Stimulated activated CD4-positive, alpha-beta T cell treated with anti-CD3 and anti-CD28 coated beads, Interleukin-15, amount 100 ng/mL, for 1 hour (primary cell): Measurements from ENCODE around the gene CCDC70.

Experiments
- DNase-seq, 2 donors: peaks; one replicate each; pipeline ENCODE4 v3.0.0-alpha.2; 2020; ENCODE audit warnings: low read depth in 1 of 2, low spot score in 1 of 2

Gene CCDC70

DNA sequence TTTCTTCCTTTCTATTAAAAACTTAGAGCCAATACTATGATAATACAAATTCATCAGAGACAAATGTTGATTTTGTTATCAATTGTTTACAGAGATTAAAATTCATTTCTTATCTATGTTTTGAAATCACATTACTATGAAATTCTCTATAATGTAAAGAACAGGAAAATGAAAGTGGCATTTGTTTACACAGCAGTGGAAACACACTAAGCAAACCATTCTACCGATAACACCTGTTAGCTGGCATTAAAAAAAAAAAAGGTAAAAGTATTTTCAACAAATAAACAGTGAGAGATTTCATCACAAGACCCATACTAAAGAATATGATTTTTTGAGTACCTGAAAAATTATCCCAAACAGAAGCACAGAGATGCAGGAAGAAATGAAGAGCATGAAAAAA lies 4.8 kb upstream of the CCDC70 start:
- DNase-seq: no peak

GRCh38 chr13:51858433-51859247 lies 3.1 kb upstream of the CCDC70 start:
- no peak for DNase-seq

- DNase-seq: no peak
These were observed 1.2 kb downstream of the CCDC70 start for GRCh38 chr13:51862957-51863356.

- DNase-seq: no peak
These were observed 4.1 kb downstream of the CCDC70 start for GRCh38 chr13:51865838-51866237.

DNA sequence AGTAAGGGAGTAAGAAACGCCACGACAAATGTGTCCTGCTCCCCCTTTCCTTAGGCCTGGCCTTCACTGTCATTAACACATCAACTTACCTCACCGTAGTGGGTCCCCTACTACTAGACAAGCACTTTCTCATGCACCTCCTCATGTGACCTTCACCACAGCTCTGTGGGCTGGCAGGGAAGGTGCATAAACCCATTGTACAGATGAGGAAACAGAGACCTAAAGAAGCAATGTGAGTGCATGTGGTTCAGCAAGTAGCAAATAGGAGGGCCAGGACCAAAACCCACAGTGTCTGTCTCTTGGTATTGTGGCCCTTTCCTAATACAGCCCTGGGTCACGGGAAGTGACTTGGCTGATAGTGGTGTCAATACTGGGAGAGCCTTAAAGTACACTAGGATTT lies 5.3 kb downstream of the CCDC70 start:
- DNase-seq: no peak

DNA sequence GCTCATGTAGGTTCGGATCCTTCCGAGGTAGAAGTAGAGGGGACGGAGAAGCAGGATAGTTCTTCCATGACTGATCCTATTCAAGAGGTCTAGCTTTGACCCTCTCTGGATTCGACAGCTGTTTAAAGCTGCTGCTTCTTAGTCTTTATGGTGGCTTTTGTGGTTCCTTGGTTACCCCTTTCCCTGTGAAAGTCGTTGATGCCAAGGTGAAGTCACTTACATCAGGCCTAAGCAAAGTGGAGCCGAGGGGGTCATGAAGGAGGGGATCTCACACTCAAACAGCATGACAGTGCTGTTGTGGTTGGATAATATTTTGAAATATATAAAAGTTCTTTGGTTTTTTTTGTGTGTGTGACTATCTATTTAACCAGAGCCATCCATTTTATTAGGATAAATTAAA lies 8.1 kb downstream of the CCDC70 start:
- DNase-seq: no peak

DNA sequence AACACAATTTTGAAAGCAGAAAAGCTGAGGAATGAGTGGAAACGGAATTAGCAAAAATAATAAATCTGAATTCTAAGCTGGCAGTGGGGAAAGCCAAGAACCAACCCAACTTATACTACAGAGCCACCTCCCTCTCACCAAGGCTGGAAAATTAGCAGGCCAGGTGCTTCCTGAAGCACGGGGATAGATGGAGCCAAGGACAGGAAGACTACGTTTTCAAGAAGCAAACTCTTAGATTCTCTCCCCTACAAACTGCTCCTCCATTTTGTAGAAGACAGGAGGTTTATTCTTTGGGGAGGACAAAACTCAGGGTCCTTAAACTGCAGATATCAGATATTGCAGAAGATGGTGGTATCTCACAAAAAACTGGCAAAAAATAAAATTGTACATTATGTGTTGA lies 8.8 kb downstream of the CCDC70 start:
- no peak for DNase-seq

- DNase-seq: no peak
These were observed 11.5 kb downstream of the CCDC70 start for GRCh38 chr13:51873117-51873798.

DNA sequence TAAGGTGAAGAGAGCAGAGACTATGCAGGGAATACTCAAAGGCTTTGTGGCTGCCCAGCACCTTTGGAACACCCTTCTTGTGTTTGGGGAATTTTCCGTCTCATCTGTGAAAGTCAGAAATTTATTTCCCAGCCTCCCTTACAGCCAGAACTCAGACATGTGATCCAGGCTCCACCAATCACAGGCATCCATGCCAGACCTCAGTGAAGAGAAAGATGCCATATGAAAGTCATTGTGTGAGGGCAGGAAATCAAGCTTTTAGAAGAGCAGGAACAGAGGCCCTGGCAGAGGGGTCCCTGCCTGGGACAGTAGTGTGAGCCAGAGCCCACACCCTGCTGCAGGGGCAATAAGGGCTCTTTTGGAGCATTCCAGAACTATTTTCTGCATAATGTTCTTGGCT lies 12.1 kb downstream of the CCDC70 start:
- DNase-seq: no peak

GRCh38 chr13:51874651-51875050 lies 12.9 kb downstream of the CCDC70 start:
- DNase-seq: no peak

DNA sequence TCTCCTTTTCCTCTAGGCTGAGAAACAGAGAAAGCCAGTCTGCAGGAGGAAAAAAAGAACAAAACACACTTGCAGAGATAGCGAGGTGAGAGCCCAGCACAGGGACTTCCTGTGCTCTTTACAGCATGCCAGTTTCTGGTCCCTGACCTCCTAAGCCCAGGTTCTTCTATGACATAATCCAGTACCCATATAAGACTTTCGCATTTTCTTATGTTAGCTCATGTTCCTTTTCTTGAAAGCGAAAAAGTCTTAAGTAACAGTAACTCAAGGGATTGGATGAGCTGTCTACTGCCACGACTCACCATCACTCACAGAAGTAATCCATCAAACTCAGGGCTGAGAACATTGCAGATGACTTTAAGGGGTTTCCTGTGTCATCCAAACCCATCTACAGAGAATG lies 17.4 kb downstream of the CCDC70 start:
- DNase-seq: no peak

- DNase-seq: no peak
These were observed 19.5 kb downstream of the CCDC70 start for GRCh38 chr13:51881296-51881695.

GRCh38 chr13:51882570-51883225 lies 20.9 kb downstream of the CCDC70 start:
- no peak for DNase-seq

DNA sequence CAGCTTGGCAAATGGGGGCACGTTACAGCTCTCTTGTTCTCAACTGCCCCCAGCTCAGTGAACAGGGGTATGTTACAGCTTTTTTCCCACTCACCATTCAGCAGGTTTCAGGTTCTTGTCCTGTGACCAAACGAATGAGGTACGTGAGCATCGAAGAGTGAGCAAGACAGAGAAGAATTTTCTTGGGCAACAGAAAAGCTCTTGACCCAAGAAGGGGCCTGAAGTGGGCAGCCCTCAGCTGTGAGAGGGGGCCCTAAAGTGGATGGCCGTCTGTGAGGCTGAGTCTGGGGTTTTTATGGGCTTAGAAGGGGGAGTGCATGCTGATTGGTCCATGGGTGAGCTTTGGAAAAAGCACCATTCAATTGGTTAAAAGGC lies 21.4 kb downstream of the CCDC70 start:
- DNase-seq: no peak

DNA sequence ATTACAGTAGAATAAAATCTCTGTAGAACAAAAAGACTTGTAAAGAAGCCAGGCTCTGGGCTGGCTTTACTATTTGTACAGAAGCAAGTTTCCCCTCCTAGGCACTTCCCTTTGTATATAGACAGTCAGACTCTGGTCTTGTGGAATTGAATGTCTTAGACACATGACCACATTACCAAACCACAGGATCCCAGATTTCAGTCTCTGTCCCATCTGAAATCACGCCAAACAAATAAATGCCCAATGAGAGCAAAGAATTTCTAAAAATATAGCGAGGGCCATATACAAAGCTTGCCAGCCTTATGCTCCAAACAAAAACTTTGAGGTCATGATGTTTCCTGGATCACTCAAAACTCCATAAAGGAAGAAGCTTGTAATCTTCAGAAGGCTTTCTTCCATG lies 23.9 kb downstream of the CCDC70 start:
- no peak for DNase-seq

GRCh38 chr13:51887468-51887867 lies 25.7 kb downstream of the CCDC70 start:
- DNase-seq: no peak

DNA sequence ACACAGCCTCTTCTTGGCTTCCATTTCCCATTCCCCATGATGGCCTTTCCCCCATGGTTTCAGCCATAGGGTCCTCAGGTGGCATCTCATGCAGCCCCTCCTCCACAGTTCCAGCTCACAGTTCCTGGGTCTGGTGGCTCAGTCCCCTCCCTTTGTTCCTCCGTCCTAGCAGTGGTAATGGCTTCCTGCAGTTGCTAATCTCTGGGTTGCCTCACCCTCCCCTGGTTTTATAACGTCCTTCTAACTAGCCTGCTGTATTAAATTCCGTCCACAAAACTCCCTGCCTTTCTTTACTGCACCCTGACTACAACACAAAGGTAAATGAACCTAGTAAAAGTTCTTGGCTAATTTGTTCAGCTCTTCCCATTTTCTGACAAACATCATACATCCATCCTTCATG lies 30.9 kb downstream of the CCDC70 start:
- no peak for DNase-seq

GRCh38 chr13:51894239-51894638 lies 32.5 kb downstream of the CCDC70 start:
- no peak for DNase-seq

- DNase-seq: peak; percentile 5 to 18
These were observed 34.4 kb downstream of the CCDC70 start for GRCh38 chr13:51895906-51896888.

DNA sequence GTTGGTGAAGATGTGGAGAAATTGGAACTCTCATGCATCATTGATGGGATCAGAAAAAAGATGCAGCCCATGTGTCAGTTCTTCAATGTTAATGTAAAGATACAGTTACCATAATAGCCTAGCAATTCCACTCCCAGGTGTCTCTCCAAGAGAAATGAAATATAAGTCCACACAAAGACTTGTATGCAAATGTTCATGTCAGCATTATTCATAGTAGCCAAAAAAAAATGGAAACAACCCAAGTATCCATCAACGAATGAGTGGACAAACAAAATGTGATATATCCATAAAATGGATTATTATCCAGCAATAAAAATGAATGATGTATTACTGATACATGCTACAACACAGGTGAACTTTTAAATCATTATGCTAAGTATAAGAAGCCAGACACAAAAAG lies 38.7 kb downstream of the CCDC70 start:
- DNase-seq: no peak

DNA sequence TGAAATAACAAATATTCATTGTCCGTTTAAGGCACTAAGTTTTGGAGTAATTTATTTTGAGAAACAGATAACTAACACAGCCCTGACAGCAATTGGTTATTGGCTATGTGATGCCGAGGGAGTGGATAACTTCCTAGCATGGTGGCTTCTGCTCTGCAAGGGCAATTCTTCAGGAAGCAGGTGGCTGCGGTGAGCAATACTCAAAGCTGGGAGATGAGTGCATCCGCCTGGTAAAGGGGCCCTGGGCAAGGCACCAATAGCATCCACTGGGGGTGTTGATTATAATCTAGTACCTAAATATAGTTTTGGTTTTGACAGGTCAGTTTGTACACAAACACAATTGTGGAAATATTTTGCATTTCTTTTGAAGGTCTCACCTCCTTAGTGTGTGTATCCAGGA lies 41.0 kb downstream of the CCDC70 start:
- no peak for DNase-seq
